Adrenal gland (tissue), 5 donors: ENCODE results near the gene PPAN.

Experiments used
- CTCF ChIP-seq, 6 experiments: fragments of 450-650 bp in 4 of 6; fragments of 200-600 bp in 2 of 6; sonication (generic) in 1 of 6; IDR thresholded peaks; 1 replicate in 5 of 6; 2 replicates in 1 of 6; pipeline versions ENCODE4 v1.5.1 to v1.8.0; 2016 to 2021; ENCODE audit warnings: antibody characterized with exemption in 6 of 6, mild to moderate bottlenecking in 2 of 6, moderate library complexity in 1 of 6
- POLR2A ChIP-seq, 2 donors: fragments of 450-650 bp; IDR thresholded peaks; one replicate each; pipeline ENCODE4 v1.6.1; 2017; ENCODE audit warnings: antibody characterized with exemption in 2 of 2, mild to moderate bottlenecking in 2 of 2, moderate library complexity in 1 of 2
- donor health status: DM: no; HTN: no; CAD: no.

- TF ChIP-seq CTCF (IDR thresholded peaks at IDR 0.05) (no peak), POLR2A (IDR thresholded peaks at IDR 0.05) (no peak)
Observed at GRCh38 chr19:10152100-10152499, 45.9 kb downstream of the PPAN start.
